ENCODE data around the gene CXCR6.
"Not testable (repeated sequence)": the region's sequence is repeated elsewhere in the genome, so short reads cannot be mapped to it uniquely, and the experiment has no call there.

Gene CXCR6

GRCh38 chr3:45992133-45992729 lies 49.0 kb downstream of the CXCR6 start:
- DNase-seq, result no peak

- DNase-seq, result no peak
Observed at GRCh38 chr3:45992821-45993221, 49.6 kb downstream of the CXCR6 start.

- DNase-seq, result no peak
Observed at GRCh38 chr3:45993421-45994027, 50.3 kb downstream of the CXCR6 start.

- DNase-seq, result no peak
Observed at GRCh38 chr3:45994419-45995235, 51.4 kb downstream of the CXCR6 start.

GRCh38 chr3:45995236-45996192 lies 52.2 kb downstream of the CXCR6 start, which contains the start of gene FYCO1:
FYCO1 (minus strand) TSS chr3:45995824; CDS start chr3:45984910, 10,914 bp downstream.
- peak; percentile 17 to 49 for DNase-seq

- not testable (repeated sequence) for DNase-seq
Observed at GRCh38 chr3:45997499-45997898, 54.2 kb downstream of the CXCR6 start.

GRCh38 chr3:45997942-45998341 lies 54.7 kb downstream of the CXCR6 start:
- no peak for DNase-seq

All from NCI-H187 (cell line).